Stomach (tissue), 4 donors: ENCODE measurements around the gene RAB31.

Source experiments
- POLR2A ChIP-seq, 4 donors: fragments of 450-650 bp; IDR thresholded peaks; one replicate each; pipeline ENCODE4 v1.6.1; 2016; ENCODE audit warnings: antibody characterized with exemption in 4 of 4, control low read depth in 2 of 4, mild to moderate bottlenecking in 1 of 4, moderate library complexity in 1 of 4
- TF ChIP-seq, protein P1 (sequence below), 7 experiments: fragments of 450-650 bp in 4 of 7; fragments of 200-600 bp in 3 of 7; sonication (generic) in 3 of 7; IDR thresholded peaks; one replicate each; pipeline ENCODE4 v1.5.1; 2016 to 2019; ENCODE audit warnings: antibody characterized with exemption in 7 of 7, control low read depth in 2 of 7, mild to moderate bottlenecking in 1 of 7

DNA sequence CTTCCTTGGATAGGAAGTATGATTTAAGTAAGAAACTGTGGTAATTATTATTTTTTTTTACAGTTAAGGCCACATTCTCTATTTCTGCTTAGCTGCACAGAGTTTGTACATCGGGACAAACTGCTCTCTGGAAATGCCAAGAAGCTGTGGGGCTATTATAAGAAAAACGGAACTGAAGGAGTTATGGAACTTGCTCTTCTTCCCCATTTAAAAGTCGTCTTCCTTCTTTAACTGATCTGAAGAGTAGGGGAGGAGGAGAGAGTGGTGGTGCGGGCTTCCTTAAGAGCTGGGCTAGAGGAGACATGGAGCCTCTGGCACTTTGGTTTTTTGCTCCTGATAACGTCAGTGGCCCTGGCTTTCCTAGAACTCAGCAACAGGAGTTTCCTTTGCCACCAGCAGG lies 54.4 kb downstream of the RAB31 start:
- TF ChIP-seq, protein P1, sequence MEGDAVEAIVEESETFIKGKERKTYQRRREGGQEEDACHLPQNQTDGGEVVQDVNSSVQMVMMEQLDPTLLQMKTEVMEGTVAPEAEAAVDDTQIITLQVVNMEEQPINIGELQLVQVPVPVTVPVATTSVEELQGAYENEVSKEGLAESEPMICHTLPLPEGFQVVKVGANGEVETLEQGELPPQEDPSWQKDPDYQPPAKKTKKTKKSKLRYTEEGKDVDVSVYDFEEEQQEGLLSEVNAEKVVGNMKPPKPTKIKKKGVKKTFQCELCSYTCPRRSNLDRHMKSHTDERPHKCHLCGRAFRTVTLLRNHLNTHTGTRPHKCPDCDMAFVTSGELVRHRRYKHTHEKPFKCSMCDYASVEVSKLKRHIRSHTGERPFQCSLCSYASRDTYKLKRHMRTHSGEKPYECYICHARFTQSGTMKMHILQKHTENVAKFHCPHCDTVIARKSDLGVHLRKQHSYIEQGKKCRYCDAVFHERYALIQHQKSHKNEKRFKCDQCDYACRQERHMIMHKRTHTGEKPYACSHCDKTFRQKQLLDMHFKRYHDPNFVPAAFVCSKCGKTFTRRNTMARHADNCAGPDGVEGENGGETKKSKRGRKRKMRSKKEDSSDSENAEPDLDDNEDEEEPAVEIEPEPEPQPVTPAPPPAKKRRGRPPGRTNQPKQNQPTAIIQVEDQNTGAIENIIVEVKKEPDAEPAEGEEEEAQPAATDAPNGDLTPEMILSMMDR (IDR thresholded peaks at IDR 0.05): no peak
- TF ChIP-seq POLR2A (IDR thresholded peaks at IDR 0.05): no peak
